ENCODE data around the gene CHRM5.

CHRM5 gene

DNA sequence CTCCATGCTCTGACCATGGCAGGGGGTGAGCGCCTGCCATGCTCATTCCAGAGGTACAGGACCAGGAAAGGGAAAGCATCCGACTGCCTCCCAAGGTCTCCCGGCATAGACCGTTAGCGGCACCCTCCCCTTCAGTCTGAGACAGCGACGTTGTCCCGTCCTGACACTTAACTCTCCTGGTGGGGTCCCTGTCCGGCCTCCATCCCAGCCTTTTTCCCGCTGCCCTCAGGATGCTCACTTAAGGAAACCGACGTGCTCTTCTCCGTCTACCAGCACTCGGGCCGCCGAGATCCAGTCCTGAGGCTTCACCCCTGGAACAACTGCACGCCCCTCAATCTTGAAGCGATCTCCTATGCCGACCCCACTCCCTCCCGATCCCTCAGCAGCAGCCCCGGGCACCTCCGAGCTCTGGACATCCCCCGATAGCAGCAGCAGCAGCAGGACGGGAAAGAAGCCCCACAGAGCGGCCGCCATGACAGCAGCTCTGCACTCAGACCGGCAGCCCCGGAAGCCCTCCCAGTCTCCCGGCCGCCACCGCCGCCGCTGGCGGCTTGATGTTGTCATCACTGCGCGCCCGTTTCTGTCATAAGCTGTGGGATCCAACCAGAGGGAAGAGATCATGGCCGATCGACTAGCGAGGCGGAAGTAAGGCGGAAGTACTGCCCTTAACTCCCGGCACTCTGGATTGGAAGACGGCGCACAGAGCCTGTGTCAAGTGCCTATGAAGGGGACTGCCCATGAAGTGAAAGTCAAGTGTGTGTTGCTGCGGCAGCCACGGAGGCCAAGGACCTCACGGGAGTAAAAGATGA lies 133.3 kb downstream of the CHRM5 start, which contains the start of the genes EMC7 and PGBD4:
TSS of gene EMC7 (minus strand) at position 497 of the 809 bp plus-strand sequence. CDS start at position 474, 23 bp downstream.
TSS of gene PGBD4 (plus strand) at position 718 of the 809 bp plus-strand sequence. CDS start 449 bp downstream, outside the sequence.
- peak; percentile 99 for DNase-seq (ENCODE audit: low read depth in 1 of 2, low spot score in 1 of 2)

DNA sequence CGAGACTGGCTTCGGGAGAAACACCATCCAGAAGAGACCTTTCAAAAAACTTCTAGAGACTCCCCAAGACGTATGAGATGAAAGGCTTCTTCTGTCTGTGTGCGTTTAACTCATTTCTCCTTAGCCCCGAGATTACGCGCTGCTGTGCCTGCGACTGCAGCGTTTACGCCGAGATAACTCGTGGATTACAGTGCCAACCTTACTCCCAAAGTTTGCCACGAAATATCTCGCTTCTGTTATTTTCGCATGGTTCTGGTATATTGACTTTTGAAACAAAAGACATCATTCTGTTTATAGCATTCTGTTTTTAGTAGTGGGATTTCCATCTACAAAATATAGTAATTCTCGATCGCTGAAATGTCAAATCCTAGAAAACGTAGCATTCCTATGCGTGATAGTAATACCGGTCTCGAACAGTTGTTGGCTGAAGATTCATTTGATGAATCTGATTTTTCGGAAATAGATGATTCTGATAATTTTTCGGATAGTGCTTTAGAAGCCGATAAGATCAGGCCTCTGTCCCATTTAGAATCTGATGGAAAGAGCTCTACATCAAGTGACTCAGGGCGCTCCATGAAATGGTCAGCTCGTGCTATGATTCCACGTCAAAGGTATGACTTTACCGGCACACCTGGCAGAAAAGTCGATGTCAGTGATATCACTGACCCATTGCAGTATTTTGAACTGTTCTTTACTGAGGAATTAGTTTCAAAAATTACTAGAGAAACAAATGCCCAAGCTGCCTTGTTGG lies 134.1 kb downstream of the CHRM5 start:
- no peak for DNase-seq (ENCODE audit: low read depth in 1 of 2, low spot score in 1 of 2)

DNA sequence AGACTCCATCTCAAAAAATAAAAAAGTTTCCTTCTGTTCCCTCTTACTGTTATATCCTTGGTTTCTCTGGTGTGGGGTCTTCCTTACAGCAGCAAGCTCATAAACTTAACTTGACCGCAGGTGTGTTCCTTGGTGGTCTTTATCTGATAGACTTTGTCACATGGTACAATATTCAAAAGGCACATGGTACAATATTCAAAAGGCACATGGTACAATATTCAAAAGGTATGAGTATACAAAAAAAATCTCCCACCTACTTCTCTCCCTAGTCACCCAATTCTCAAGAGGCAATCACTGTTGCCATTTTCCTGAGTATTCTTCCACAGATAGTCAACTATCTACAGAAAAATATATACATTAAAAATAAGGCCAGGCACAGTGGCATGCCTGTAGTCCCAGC lies 138.1 kb downstream of the CHRM5 start:
- no peak for DNase-seq (ENCODE audit: low read depth in 1 of 2, low spot score in 1 of 2)

DNA sequence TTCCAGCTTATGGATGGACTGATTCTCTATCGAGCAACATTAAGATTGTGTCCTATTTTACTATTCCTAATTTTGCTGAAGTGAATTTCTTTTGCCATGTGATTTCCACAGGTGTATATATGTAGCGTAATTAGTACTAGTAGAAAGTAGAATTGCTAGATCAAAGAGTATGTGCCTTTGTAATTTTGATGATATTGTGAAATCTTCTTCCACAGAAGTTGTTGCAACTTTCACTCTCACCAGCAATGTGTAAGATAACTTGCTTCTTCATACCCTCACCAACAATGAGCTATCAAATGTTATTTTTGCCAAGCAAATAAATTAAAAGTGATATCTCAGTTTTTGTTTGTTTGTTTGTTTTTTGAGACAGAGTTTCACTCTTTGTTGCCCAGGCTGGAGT lies 139.0 kb downstream of the CHRM5 start:
- DNase-seq (ENCODE audit: low read depth in 1 of 2, low spot score in 1 of 2) = no peak

DNA sequence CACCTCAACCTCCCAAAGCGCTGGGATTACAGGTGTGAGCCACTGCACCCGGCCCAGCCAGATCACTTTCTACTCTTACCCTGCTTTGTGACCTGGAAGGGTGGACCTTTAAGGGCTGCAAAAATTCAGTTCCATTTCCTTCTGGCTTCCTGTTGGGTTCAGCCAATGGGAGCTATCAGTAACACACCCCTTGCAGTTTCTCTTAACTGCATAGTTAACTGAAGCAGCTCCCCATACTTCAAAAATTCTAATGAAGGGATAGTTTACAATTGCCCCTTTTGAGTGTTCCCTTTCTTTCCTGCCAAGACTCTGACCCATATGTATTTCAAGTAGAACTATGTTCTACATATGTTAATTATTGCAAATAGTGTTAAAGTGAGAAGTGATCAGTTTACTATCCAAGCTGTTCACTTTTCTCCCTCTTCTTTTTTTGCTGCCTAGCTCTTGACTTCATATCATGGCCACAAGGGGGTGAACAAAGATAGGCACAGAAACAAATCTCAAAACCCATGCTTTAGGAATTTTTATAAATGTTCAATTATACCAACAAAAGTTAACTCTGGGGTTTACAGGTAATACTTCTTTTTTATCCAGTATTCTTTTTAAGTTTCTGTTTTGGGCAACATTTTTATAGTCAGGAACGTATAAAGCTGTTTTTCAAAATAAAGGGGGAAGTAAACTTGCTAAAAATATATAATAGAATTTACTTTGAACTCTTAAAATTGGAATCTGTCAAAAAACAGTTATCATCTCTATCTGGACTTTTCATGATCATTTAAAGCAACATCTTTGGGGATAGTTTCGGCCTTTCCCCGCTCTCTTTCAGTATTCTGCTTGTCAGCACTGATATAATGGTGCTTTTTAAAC lies 141.7 kb downstream of the CHRM5 start:
- DNase-seq (ENCODE audit: low read depth in 1 of 2, low spot score in 1 of 2) = no peak

DNA sequence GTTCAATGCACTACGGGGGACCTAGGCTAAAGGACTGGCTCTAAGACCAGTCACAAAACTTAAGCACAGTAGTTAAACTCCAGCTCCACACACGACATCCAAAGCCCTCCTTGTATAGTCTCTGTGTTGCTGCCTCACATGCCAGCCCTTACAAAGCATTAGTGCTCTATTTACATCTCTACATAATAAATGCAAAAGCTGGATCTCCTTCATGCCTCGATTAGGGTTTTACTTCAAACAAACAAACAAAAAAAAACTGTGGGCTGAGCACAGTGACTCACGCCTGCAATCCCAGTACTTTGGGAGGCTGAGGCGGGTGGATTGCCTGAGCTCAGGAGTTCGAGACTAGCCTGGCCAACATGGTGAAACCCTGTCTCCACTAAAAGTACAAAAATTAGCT lies 143.2 kb downstream of the CHRM5 start:
- DNase-seq (ENCODE audit: low read depth in 1 of 2, low spot score in 1 of 2) = no peak

DNA sequence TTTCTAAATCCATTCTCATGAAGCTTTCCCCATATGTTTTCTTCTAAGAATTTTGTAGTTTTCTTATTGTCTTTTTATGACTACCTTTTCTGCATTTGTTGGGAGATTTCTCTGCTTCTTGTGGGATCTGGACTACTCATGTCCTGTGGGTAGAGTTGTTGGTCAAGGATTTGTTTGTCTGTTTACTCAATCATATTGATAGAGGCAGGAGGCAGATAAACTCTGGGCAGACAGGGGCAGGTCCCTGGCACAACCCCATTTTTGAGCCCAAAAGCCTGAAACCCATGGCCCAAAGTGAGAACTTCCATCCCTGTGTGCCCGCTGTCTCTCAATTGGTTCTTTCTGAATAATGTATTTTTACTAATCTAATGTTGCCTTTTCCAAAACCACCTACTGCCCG lies 145.9 kb downstream of the CHRM5 start:
- no peak for DNase-seq (ENCODE audit: low read depth in 1 of 2, low spot score in 1 of 2)

DNA sequence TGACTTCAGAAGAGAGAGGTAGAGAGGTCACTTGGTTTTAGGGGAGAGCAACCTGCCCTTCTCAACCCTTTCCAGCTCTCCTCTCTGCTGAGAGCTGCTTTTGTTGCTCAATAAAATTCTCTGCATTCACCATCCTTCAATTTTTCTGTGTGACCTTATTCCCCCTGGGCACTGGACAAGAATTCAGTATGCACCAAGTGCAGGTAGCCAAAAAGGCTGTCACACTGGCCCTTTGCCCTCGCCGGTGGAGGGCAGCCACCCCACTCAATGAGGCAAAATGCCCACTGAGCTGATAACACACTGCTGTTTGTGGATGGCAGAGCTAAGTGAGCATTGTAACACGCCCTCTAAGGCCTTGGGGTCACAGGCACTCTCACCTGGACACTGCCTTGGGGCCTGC lies 146.4 kb downstream of the CHRM5 start:
- no peak for DNase-seq (ENCODE audit: low read depth in 1 of 2, low spot score in 1 of 2)

DNA sequence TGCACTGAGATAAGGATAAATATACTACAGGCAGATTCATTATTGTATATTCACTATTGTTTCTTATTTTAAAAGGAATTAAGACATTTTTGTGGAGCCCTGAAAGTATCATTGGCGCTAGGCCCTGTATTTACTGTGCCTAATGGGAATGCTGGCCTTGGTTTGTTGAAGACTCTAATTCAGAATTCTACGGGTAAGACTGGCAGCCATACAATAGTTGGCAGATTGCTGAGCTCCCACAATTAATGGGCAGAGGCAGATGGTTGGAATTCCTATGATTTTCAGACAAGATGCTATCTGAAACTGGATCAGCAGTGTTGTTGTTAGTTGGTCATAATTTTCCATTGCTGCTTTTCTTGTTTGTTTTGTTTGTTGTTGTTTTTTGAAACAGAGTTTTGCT lies 148.3 kb downstream of the CHRM5 start:
- DNase-seq (ENCODE audit: low read depth in 1 of 2, low spot score in 1 of 2) = no peak
